ENCODE data around the gene RAB24.

DNA sequence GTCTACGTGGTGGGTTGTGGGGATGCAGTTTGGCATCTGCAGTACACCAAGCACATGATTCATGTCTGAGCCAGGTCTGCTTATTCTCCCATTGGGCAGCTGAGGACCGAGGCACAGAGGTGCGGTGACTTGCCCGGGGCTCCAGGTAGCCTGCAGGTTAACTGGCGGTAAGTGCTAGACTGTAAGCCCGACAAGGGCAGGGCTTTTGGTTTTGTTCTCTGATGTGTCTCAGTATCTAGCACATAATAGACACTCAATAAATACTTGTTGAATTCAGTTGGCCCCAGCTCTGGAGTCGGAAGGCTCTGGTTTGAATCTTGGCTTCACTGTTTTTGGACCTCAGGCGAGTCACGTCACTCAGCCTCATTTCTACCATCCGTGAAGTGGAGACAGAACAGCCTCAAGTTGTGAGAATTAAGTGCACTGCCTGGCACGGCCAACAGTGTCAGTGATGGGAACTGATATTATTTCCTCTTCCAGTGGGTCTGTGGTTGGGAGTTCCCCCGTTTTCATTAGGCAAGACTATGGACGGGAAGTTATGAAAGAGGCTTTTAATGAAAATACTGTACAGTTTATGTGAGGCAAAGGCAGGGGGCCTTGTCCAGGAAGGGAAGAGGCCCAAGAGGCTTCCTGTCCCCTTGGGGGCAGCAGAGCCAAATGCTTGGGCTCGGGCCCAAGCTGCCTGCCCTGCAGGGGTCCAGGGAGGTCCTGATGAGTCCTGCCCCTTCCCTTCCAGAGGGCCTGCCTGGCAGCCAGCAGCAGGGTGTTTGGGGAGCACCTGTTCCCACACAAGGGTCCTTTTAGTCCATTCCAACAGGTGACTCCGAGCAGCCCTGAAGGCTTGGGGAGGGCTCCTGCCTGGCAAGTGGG, 3.4 kb upstream of the RAB24 start:
- no peak for TF ChIP-seq POLR2A (IDR thresholded peaks at IDR 0.05)
- no peak for TF ChIP-seq CTCF (IDR thresholded peaks at IDR 0.05)
